GM12878 (cell line): ENCODE measurements around the gene CNTNAP2. TPM values are rescaled to one million over a fixed set of nuclear protein-coding genes. Genes with fewer than 3 reads are reported as not detected.

Source experiments
- ATAC-seq: fragments of 200-7000 bp; cut with Tn5 transposase; 3 replicates; pipeline ENCODE4 v1.9.1; 2020; ENCODE audit warnings: mild to moderate bottlenecking, moderate library complexity
- BruUV-seq: library from RNA; stranded (reverse); fragments of 400-500 nt; replicated peaks from 2 replicates; lab custom pipeline; 2021; lab: Mats Ljungman, UMichigan
- CTCF ChIA-PET: fragments of 300-600 bp; sonication (Branson Sonifier 250); formaldehyde crosslinking; extraction: SDS; loops from one replicate; lab custom pipeline; 2021; ENCODE audit warnings: inconsistent platforms; lab: Yijun Ruan, JAX
- POLR2A ChIA-PET: fragments of 350-600 bp; formaldehyde crosslinking; extraction: SDS; loops from one replicate; lab custom pipeline; 2021; ENCODE audit warnings: inconsistent platforms; lab: Charles Lee
- RAD21 ChIA-PET: fragments of 300-600 bp; sonication (Branson Sonifier 250); formaldehyde crosslinking; loops from one replicate; lab custom pipeline; 2023; ENCODE audit warnings: antibody characterized with exemption; ENCODE audit not compliant: unreplicated experiment; lab: Charles Lee
- SMC1A ChIA-PET: fragments of 300-600 bp; sonication (Branson Sonifier 250); formaldehyde crosslinking; loops from one replicate; lab custom pipeline; 2023; ENCODE audit not compliant: unreplicated experiment, uncharacterized antibody; lab: Charles Lee
- DNase-seq: peaks from one replicate; pipeline ENCODE4 v3.0.0-alpha.2; 2011; ENCODE audit warnings: low read depth, low spot score
- FAIRE-seq: peaks from 3 replicates; lab custom pipeline; 2011; peaks lifted over from hg19 to GRCh38; lab: Jason Lieb, UNC
- H2AFZ ChIP-seq: 2 replicates; pipeline ENCODE4 v1.6.0; 2011; ENCODE audit warnings: low read depth, low read length, control low read depth; ENCODE audit not compliant: control insufficient read depth
- H3K27ac ChIP-seq: 2 replicates; pipeline ENCODE4 v1.5.1; 2011; ENCODE audit warnings: control low read depth; ENCODE audit not compliant: control insufficient read depth, insufficient read depth
- H3K27me3 ChIP-seq, 2 experiments: replicated peaks in 1 of 2; 2 replicates each; pipeline versions ENCODE4 v1.6.0 to v1.6.1; 2011; ENCODE audit warnings: low read length in 1 of 2; ENCODE audit not compliant: control insufficient read depth in 2 of 2, insufficient read depth in 2 of 2
- H3K36me3 ChIP-seq, 2 experiments: 2 replicates each; pipeline ENCODE4 v1.5.1; 2011; ENCODE audit warnings: low read length in 1 of 2; ENCODE audit not compliant: control insufficient read depth in 2 of 2, insufficient read depth in 2 of 2
- H3K4me1 ChIP-seq: 2 replicates; pipeline ENCODE4 v1.6.1; 2011; ENCODE audit warnings: mild to moderate bottlenecking, low read length, moderate library complexity, mixed read lengths; ENCODE audit not compliant: control insufficient read depth, insufficient read depth
- H3K4me2 ChIP-seq: 2 replicates; pipeline ENCODE4 v1.6.0; 2011; ENCODE audit warnings: control low read depth; ENCODE audit not compliant: control insufficient read depth, insufficient read depth
- H3K4me3 ChIP-seq: fragments of 200-600 bp; sonication (generic); 2 replicates; pipeline ENCODE4 v1.5.1; 2016
- H3K79me2 ChIP-seq: 2 replicates; pipeline ENCODE4 v1.6.0; 2011; ENCODE audit warnings: low read length; ENCODE audit not compliant: control insufficient read depth, insufficient read depth
- H3K9ac ChIP-seq: 2 replicates; pipeline ENCODE4 v1.8.0; 2011; ENCODE audit warnings: low read length, control low read depth, mixed read lengths; ENCODE audit not compliant: control insufficient read depth, insufficient read depth
- H3K9me3 ChIP-seq: replicated peaks from 3 replicates; pipeline ENCODE4 v1.5.1; 2011; ENCODE audit warnings: mild to moderate bottlenecking, low read length; ENCODE audit not compliant: control insufficient read depth, insufficient read depth
- H4K20me1 ChIP-seq: 2 replicates; pipeline ENCODE4 v1.6.0; 2011; ENCODE audit not compliant: control insufficient read depth, insufficient read depth
- GATAD2B ChIP-seq: fragments of 450-650 bp; conservative IDR thresholded peaks from 2 replicates; pipeline ENCODE4 v1.6.1; 2017; ENCODE audit warnings: low read depth, mild to moderate bottlenecking, moderate library complexity
- NR2F1 ChIP-seq: fragments of 450-650 bp; conservative IDR thresholded peaks from 2 replicates; pipeline ENCODE4 v1.6.1; 2017; ENCODE audit warnings: mild to moderate bottlenecking
- NRF1 ChIP-seq: conservative IDR thresholded peaks from 2 replicates; pipeline ENCODE4 v1.6.1; 2011; ENCODE audit warnings: mild to moderate bottlenecking, low read depth, low read length, improper control_type of control experiment
- RUNX3 ChIP-seq: IDR thresholded peaks from 2 replicates; pipeline ENCODE4 v1.6.1; 2012; ENCODE audit warnings: low read length, inconsistent platforms
- SMC3 ChIP-seq: IDR thresholded peaks from 2 replicates; pipeline ENCODE4 v1.6.1; 2011; ENCODE audit warnings: low read length, improper control_type of control experiment, borderline replicate concordance
- SUPT20H ChIP-seq: IDR thresholded peaks from 2 replicates; pipeline ENCODE4 v1.6.1; 2011; ENCODE audit warnings: low read depth, mild to moderate bottlenecking, low read length, moderate library complexity, borderline replicate concordance; ENCODE audit not compliant: control insufficient read depth
- TCF3 ChIP-seq: IDR thresholded peaks from 2 replicates; pipeline ENCODE4 v1.6.1; 2012; ENCODE audit warnings: low read depth, mild to moderate bottlenecking, low read length, borderline replicate concordance; ENCODE audit not compliant: insufficient read depth
- WGBS: methylation state at CpG from one replicate; pipeline ENCODE4 v1.1.6; 2016; ENCODE audit warnings: low lambda C conversion rate; ENCODE audit not compliant: insufficient replicate concordance, insufficient coverage; ENCODE audit errors: missing lambda C conversion rate; 5-methylcytosine and 5-hydroxymethylcytosine counted together
- in situ Hi-C: fragments of 300-500 bp; cut with MboI; formaldehyde crosslinking; loops from 9 replicates; pipeline ENCODE4 v1.14.3; 2018; ENCODE audit warnings: mixed read lengths
- intact Hi-C: fragments of 100-400 bp; cut with micrococcal nuclease; formaldehyde crosslinking; loops from one replicate; pipeline ENCODE4 v1.14.2; 2022; ENCODE audit not compliant: unreplicated experiment
- polyA plus RNA-seq, 11 experiments: library from polyadenylated mRNA; depleted of rRNA in 4 of 11; unstranded in 6 of 11; stranded (reverse) in 5 of 11; fragments of >200 nt; fragmentation: Nextera tagmentation in 4 of 11; fragmentation: Illumina TruSeq in 1 of 11; extraction: Ambion mirVana in 4 of 11; extraction: Trizol in 1 of 11; gene quantifications; 1 replicate in 1 of 11; 2 replicates in 10 of 11; pipeline versions ENCODE4 v1.2.1 to v1.2.3, GENCODE V29; 2011 to 2016; ENCODE audit warnings: inconsistent platforms in 2 of 11, missing spikeins in 2 of 11, low read depth in 1 of 11
- total RNA-seq, 4 experiments: library from RNA; depleted of rRNA in 3 of 4; stranded (reverse); fragments of >200 nt in 3 of 4; fragmentation: Illumina TruSeq in 1 of 4; extraction: Trizol in 1 of 4; gene quantifications; 2 replicates each; pipeline versions ENCODE4 v1.2.1 to v1.2.3, GENCODE V29; 2013 to 2021
- TF ChIP-seq, protein P1 (sequence below): fragments of 450-650 bp; IDR thresholded peaks from 2 replicates; pipeline ENCODE4 v1.6.1; 2016; ENCODE audit warnings: mild to moderate bottlenecking, moderate library complexity, borderline replicate concordance
- TF ChIP-seq, protein P2 (sequence below): fragments of 450-650 bp; IDR thresholded peaks from 2 replicates; pipeline ENCODE4 v1.6.1; 2016; ENCODE audit warnings: mild to moderate bottlenecking
- TF ChIP-seq, protein P3 (sequence below): IDR thresholded peaks from 2 replicates; pipeline ENCODE4 v1.6.1; 2011; ENCODE audit warnings: borderline replicate concordance, low read depth, mild to moderate bottlenecking, moderate library complexity, low read length; ENCODE audit not compliant: insufficient read depth, poor library complexity, severe bottlenecking

The CNTNAP2 gene
- total and polyA plus RNA-seq, 10 of the 15 experiments (the other 5 are each of a cell fraction or from before 2014, with no cell fraction given), result 0.03 to 0.08 (median 0.03) TPM; not detected in 7

DNA sequence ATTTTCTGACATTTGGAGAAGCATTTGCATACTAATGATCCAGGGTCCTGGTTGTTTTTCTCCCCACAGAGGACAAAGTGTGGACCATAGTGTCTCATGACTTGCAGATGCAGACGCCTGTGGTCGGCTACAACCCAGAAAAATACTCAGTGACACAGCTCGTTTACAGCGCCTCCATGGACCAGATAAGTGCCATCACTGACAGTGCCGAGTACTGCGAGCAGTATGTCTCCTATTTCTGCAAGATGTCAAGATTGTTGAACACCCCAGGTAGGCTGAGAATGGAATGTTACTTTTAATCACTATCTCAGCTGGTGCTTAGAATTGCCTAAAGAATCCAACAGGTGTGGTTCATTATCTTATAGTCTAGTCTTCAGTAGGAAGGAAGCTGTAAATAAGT is 1522.4 kb downstream of the CNTNAP2 start (continued):
- no peak for TF ChIP-seq SMC3
- TF ChIP-seq, protein P1, sequence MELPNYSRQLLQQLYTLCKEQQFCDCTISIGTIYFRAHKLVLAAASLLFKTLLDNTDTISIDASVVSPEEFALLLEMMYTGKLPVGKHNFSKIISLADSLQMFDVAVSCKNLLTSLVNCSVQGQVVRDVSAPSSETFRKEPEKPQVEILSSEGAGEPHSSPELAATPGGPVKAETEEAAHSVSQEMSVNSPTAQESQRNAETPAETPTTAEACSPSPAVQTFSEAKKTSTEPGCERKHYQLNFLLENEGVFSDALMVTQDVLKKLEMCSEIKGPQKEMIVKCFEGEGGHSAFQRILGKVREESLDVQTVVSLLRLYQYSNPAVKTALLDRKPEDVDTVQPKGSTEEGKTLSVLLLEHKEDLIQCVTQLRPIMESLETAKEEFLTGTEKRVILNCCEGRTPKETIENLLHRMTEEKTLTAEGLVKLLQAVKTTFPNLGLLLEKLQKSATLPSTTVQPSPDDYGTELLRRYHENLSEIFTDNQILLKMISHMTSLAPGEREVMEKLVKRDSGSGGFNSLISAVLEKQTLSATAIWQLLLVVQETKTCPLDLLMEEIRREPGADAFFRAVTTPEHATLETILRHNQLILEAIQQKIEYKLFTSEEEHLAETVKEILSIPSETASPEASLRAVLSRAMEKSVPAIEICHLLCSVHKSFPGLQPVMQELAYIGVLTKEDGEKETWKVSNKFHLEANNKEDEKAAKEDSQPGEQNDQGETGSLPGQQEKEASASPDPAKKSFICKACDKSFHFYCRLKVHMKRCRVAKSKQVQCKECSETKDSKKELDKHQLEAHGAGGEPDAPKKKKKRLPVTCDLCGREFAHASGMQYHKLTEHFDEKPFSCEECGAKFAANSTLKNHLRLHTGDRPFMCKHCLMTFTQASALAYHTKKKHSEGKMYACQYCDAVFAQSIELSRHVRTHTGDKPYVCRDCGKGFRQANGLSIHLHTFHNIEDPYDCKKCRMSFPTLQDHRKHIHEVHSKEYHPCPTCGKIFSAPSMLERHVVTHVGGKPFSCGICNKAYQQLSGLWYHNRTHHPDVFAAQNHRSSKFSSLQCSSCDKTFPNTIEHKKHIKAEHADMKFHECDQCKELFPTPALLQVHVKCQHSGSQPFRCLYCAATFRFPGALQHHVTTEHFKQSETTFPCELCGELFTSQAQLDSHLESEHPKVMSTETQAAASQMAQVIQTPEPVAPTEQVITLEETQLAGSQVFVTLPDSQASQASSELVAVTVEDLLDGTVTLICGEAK, result no peak

DNA sequence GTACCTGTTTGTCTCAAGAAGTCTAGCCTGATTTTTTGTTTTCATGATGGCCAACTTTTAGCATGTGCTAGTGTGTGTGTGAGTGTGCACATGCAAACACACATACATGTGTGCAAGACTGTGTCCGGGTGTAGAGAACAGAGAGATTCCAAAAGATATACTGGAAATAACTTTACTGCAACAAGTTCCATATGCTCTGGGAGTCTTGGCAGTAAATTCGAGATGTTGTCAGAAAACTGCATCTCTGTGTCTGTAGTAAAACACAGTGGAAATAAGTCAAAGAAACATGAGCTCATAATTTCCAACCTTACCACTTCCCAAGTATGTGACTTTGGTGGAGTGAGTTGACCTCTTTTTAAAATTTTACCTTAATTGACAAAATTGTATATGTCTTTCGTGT is 1523.2 kb downstream of the CNTNAP2 start:
- Histone ChIP-seq H3K27me3 (no peaks in the 10 kb centered on the region), H3K4me1 (no peaks in the 10 kb centered on the region), H3K79me2 (no peaks in the 10 kb centered on the region), H3K27ac (no peak overlapping the region), H3K9ac (no peak overlapping the region), H3K4me2 (no peak overlapping the region), H3K9me3 (no peaks in the 10 kb centered on the region), H2AFZ (no peak overlapping the region), H3K4me3 (no peak overlapping the region), H4K20me1 (no peaks in the 10 kb centered on the region), H3K36me3 (no peaks in the 10 kb centered on the region)
- POLR2A ChIA-PET, result no interaction called here
- BruUV-seq, result no TSS peak
- CTCF ChIA-PET, result no interaction called here
- RAD21 ChIA-PET, result no interaction called here
- SMC1A ChIA-PET, result no interaction called here
- no peak for ATAC-seq
- DNase-seq, result no peak
- no peak for TF ChIP-seq SUPT20H
- no peak for TF ChIP-seq TCF3
- TF ChIP-seq, protein P2, sequence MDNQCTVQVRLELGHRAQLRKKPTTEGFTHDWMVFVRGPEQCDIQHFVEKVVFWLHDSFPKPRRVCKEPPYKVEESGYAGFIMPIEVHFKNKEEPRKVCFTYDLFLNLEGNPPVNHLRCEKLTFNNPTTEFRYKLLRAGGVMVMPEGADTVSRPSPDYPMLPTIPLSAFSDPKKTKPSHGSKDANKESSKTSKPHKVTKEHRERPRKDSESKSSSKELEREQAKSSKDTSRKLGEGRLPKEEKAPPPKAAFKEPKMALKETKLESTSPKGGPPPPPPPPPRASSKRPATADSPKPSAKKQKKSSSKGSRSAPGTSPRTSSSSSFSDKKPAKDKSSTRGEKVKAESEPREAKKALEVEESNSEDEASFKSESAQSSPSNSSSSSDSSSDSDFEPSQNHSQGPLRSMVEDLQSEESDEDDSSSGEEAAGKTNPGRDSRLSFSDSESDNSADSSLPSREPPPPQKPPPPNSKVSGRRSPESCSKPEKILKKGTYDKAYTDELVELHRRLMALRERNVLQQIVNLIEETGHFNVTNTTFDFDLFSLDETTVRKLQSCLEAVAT, result no peak
- TF ChIP-seq NR2F1, result no peak
- no peak for TF ChIP-seq GATAD2B
- no peak for TF ChIP-seq RUNX3
- TF ChIP-seq NRF1, result no peak
- TF ChIP-seq, protein P3, sequence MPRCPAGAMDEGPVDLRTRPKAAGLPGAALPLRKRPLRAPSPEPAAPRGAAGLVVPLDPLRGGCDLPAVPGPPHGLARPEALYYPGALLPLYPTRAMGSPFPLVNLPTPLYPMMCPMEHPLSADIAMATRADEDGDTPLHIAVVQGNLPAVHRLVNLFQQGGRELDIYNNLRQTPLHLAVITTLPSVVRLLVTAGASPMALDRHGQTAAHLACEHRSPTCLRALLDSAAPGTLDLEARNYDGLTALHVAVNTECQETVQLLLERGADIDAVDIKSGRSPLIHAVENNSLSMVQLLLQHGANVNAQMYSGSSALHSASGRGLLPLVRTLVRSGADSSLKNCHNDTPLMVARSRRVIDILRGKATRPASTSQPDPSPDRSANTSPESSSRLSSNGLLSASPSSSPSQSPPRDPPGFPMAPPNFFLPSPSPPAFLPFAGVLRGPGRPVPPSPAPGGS, result no peak
- in situ Hi-C loops, result no loop called here
- no peak for FAIRE-seq
- intact Hi-C loops, result no loop called here
- 17% methylated on average over 3 of the region's 3 CpGs for WGBS
